GM19468 (cell line): ENCODE measurements around the gene ADAMTS12.

ENCODE experiments used
- ATAC-seq: cut with Tn5 transposase; IDR thresholded peaks from one replicate; pipeline ENCODE4 v1.9.1; 2021; ENCODE audit warnings: mild to moderate bottlenecking, moderate library complexity, moderate number of reproducible peaks; ENCODE audit not compliant: unreplicated experiment; ENCODE audit errors: extremely low read depth

ADAMTS12 gene

GRCh38 chr5:33675958-33676464 lies 215.8 kb downstream of the ADAMTS12 start:
- peak; percentile 68 for ATAC-seq

- no peak for ATAC-seq
Measured at GRCh38 chr5:33671700-33672291, 220.0 kb downstream of the ADAMTS12 start.

GRCh38 chr5:33662722-33663427 lies 228.9 kb downstream of the ADAMTS12 start:
- no peak for ATAC-seq

GRCh38 chr5:33659526-33660169 lies 232.1 kb downstream of the ADAMTS12 start:
- no peak for ATAC-seq

- no peak for ATAC-seq
Measured at GRCh38 chr5:33657804-33658440, 233.9 kb downstream of the ADAMTS12 start.

GRCh38 chr5:33657176-33657575 lies 234.6 kb downstream of the ADAMTS12 start:
- no peak for ATAC-seq

- ATAC-seq, result no peak
Measured at GRCh38 chr5:33650911-33651310, 240.9 kb downstream of the ADAMTS12 start.

- ATAC-seq, result no peak
Measured at GRCh38 chr5:33649549-33650482, 242.0 kb downstream of the ADAMTS12 start.

- ATAC-seq, result peak; percentile 48
Measured at GRCh38 chr5:33641744-33642505, 249.9 kb downstream of the ADAMTS12 start.

- ATAC-seq, result no peak
Measured at GRCh38 chr5:33639474-33639873, 252.3 kb downstream of the ADAMTS12 start.

- no peak for ATAC-seq
Measured at GRCh38 chr5:33637011-33637410, 254.8 kb downstream of the ADAMTS12 start.

- no peak for ATAC-seq
Measured at GRCh38 chr5:33635582-33635981, 256.2 kb downstream of the ADAMTS12 start.

GRCh38 chr5:33633699-33634098 lies 258.1 kb downstream of the ADAMTS12 start:
- no peak for ATAC-seq

GRCh38 chr5:33631786-33632185 lies 260.0 kb downstream of the ADAMTS12 start:
- ATAC-seq, result peak; percentile 60

GRCh38 chr5:33631139-33631538 lies 260.7 kb downstream of the ADAMTS12 start:
- no peak for ATAC-seq

- no peak for ATAC-seq
Measured at GRCh38 chr5:33629999-33630398, 261.8 kb downstream of the ADAMTS12 start.

- ATAC-seq, result no peak
Measured at GRCh38 chr5:33628796-33629195, 263.0 kb downstream of the ADAMTS12 start.

GRCh38 chr5:33621514-33621913 lies 270.3 kb downstream of the ADAMTS12 start:
- ATAC-seq, result no peak

- ATAC-seq, result no peak
Measured at GRCh38 chr5:33614039-33614438, 277.8 kb downstream of the ADAMTS12 start.
